ENCODE data around the gene OPRPN. TPM values are rescaled to one million over a fixed set of nuclear protein-coding genes. Genes with fewer than 3 reads are reported as not detected.

Gene OPRPN
- not detected in 2 replicates for total RNA-seq (ENCODE audit: low replicate concordance)
- long read RNA-seq, result 0 reads

DNA sequence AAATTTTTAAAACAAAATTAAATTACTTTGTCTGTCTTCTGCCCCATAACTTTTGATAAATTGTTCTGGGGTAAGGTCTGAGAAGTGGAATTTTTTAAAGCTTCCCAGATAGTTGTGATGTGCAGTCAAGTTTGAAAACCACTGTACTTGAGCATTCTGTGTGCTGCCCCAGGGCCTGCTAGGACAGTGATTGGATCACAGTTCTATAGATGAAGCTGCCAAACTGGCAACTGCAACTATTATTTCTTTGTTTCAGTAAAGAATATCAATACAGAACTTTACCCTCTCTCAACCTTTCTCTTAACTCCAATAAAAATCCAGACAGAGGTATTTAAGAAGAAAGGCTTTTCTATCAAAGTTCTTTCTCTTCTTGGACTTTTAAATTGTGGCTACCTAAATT, at the start of gene OPRPN:
OPRPN (plus strand) TSS at position 361 of the 400 bp plus-strand sequence. CDS start 1,346 bp downstream, outside the sequence.
- TF ChIP-seq, protein P1, sequence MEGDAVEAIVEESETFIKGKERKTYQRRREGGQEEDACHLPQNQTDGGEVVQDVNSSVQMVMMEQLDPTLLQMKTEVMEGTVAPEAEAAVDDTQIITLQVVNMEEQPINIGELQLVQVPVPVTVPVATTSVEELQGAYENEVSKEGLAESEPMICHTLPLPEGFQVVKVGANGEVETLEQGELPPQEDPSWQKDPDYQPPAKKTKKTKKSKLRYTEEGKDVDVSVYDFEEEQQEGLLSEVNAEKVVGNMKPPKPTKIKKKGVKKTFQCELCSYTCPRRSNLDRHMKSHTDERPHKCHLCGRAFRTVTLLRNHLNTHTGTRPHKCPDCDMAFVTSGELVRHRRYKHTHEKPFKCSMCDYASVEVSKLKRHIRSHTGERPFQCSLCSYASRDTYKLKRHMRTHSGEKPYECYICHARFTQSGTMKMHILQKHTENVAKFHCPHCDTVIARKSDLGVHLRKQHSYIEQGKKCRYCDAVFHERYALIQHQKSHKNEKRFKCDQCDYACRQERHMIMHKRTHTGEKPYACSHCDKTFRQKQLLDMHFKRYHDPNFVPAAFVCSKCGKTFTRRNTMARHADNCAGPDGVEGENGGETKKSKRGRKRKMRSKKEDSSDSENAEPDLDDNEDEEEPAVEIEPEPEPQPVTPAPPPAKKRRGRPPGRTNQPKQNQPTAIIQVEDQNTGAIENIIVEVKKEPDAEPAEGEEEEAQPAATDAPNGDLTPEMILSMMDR (conservative IDR thresholded peaks at IDR 0.05), result no peak
- H3K4me3 Mint-ChIP-seq, result no peak within 1 kb of the TSS
- no peaks in the 10 kb centered on the region for H3K27me3 Mint-ChIP-seq
- H3K36me3 Mint-ChIP-seq, result no peaks in the 10 kb centered on the region
- H3K9me3 Mint-ChIP-seq, result no peaks in the 10 kb centered on the region
- no peak for DNase-seq (ENCODE audit: extremely low spot score, unreplicated experiment)
- no peak within 1 kb of the TSS for H3K27ac Mint-ChIP-seq
- no peaks in the 10 kb centered on the region for H3K4me1 Mint-ChIP-seq (ENCODE audit: unreplicated experiment)

- H3K4me1 Mint-ChIP-seq (ENCODE audit: unreplicated experiment), result no peaks in the 10 kb centered on the region
- TF ChIP-seq, protein P1 (conservative IDR thresholded peaks at IDR 0.05), result no peak
These were observed 41.6 kb upstream of the OPRPN start for GRCh38 chr4:70356185-70356584.

GRCh38 chr4:70359115-70359661, 38.6 kb upstream of the OPRPN start:
- H3K27me3 Mint-ChIP-seq, result no peaks in the 10 kb centered on the region
- no peak overlapping the region for H3K4me3 Mint-ChIP-seq
- H3K4me1 Mint-ChIP-seq (ENCODE audit: unreplicated experiment), result no peaks in the 10 kb centered on the region
- no peak for DNase-seq (ENCODE audit: extremely low spot score, unreplicated experiment)
- H3K27ac Mint-ChIP-seq, result no peak overlapping the region
- TF ChIP-seq, protein P1 (conservative IDR thresholded peaks at IDR 0.05), result no peak
- H3K36me3 Mint-ChIP-seq, result no peaks in the 10 kb centered on the region
- H3K9me3 Mint-ChIP-seq, result no peaks in the 10 kb centered on the region

More at GRCh38 chr4:70356185-70356584, 41.6 kb upstream of the OPRPN start:
- peaks cover 3% of the 10 kb centered on the region for H3K27me3 Mint-ChIP-seq
- no peaks in the 10 kb centered on the region for H3K36me3 Mint-ChIP-seq
- H3K4me3 Mint-ChIP-seq, result no peak overlapping the region
- no peaks in the 10 kb centered on the region for H3K9me3 Mint-ChIP-seq
- no peak overlapping the region for H3K27ac Mint-ChIP-seq
- no peak for DNase-seq (ENCODE audit: extremely low spot score, unreplicated experiment)

DNA sequence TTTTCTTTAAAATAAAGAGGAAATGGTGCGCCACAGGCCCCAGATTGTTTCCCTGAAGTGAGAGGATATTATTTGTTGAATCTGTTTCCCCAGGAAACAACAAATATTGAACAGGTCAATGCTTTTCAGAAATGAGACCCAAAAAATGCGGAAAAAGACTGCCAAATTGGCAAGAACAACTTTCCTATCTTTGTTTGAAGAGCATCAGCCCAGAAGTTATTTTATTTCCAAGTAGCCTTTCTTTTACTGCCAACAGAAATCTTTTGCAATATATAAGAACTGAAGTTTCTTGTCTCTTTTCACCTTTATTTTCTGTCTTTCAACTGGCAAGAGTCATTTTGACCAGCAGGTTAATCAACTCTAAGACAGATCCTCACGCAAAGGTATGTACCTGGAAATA, 37.3 kb upstream of the OPRPN start, which contains the start of gene SMR3A:
SMR3A (plus strand) TSS at position 301 of the 400 bp plus-strand sequence. CDS start 1,356 bp downstream, outside the sequence.
- Mint-ChIP-seq H3K4me3 (no peak within 1 kb of the TSS), H3K36me3 (no peaks in the 10 kb centered on the region), H3K27ac (no peak within 1 kb of the TSS), H3K9me3 (no peaks in the 10 kb centered on the region), H3K27me3 (no peaks in the 10 kb centered on the region), H3K4me1 (ENCODE audit: unreplicated experiment) (no peaks in the 10 kb centered on the region)
- TF ChIP-seq, protein P1 (conservative IDR thresholded peaks at IDR 0.05), result no peak
- DNase-seq (ENCODE audit: extremely low spot score, unreplicated experiment), result no peak

DNA sequence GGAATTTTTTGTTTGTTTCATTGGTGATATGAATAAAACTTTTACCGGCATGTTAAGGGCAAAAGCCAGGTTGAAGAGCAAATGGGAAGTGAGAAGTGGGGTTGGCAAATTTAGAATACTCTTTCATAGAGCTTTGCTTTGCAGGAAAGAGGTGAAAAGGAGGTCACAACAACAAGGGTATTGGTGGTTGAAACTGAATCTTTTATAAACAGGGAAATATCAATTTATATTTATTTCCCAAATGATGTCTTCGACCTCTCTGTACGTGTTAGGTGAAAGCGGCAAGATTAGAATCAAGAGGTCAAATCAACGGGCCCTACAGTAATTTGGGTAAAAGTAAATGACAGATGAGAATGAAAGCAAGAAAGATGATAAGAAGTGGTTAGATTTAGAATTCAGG, 33.7 kb upstream of the OPRPN start:
- no peaks in the 10 kb centered on the region for H3K9me3 Mint-ChIP-seq
- H3K27me3 Mint-ChIP-seq, result no peaks in the 10 kb centered on the region
- no peak overlapping the region for H3K4me3 Mint-ChIP-seq
- no peak for DNase-seq (ENCODE audit: extremely low spot score, unreplicated experiment)
- H3K36me3 Mint-ChIP-seq, result no peaks in the 10 kb centered on the region
- TF ChIP-seq, protein P1 (conservative IDR thresholded peaks at IDR 0.05), result no peak
- no peaks in the 10 kb centered on the region for H3K4me1 Mint-ChIP-seq (ENCODE audit: unreplicated experiment)
- no peak overlapping the region for H3K27ac Mint-ChIP-seq

All from type B pancreatic cell (in vitro differentiated cells).